SK-N-MC (cell line): ENCODE results near the gene RLN1.

Source experiments
- EZH2 ChIP-seq: fragments of 200-600 bp; sonication (generic); IDR thresholded peaks from one replicate; pipeline ENCODE4 v1.6.1; 2017; ENCODE audit warnings: antibody characterized with exemption
- FOXP2 ChIP-seq: optimal IDR thresholded peaks from 2 replicates; pipeline ENCODE3; 2011; ENCODE audit warnings: mild to moderate bottlenecking, moderate library complexity; ENCODE audit not compliant: insufficient read depth; ENCODE audit errors: extremely low read length, control extremely low read depth
- POLR2AphosphoS5 ChIP-seq: IDR thresholded peaks from 2 replicates; pipeline ENCODE4 v1.6.1; 2012; ENCODE audit warnings: mild to moderate bottlenecking, low read depth, low read length, borderline replicate concordance

- TF ChIP-seq EZH2 (no peak), POLR2AphosphoS5 (no peak), FOXP2 (no peak)
Measured at GRCh38 chr9:5382479-5382878, 42.8 kb upstream of the RLN1 start.
